GM23338 (cell line): ENCODE measurements around the gene MACF1. TPM values are rescaled to one million over a fixed set of nuclear protein-coding genes. Genes with fewer than 3 reads are reported as not detected.

Experiments
- ATAC-seq: fragments of 200-7000 bp; cut with Tn5 transposase; 3 replicates; pipeline ENCODE4 v1.9.1; 2020
- DNase-seq: peaks from one replicate; pipeline ENCODE4 v3.0.0-alpha.2; 2015; ENCODE audit warnings: low spot score
- H2AFZ ChIP-seq: fragments of 200-600 bp; sonication (generic); 2 replicates; pipeline ENCODE4 v1.8.0; 2016; ENCODE audit warnings: antibody characterized with exemption, mild to moderate bottlenecking, moderate library complexity
- H3F3A ChIP-seq: fragments of 200-600 bp; sonication (generic); replicated peaks from 2 replicates; pipeline ENCODE4 v1.8.0; 2017; ENCODE audit warnings: antibody characterized with exemption, mixed run types, low read depth
- H3K27ac ChIP-seq: fragments of 200-600 bp; sonication (generic); 2 replicates; pipeline ENCODE4 v1.6.1; 2016; ENCODE audit warnings: low read depth
- H3K27me3 ChIP-seq: fragments of 200-600 bp; sonication (generic); 2 replicates; pipeline ENCODE4 v1.8.0; 2016; ENCODE audit warnings: mild to moderate bottlenecking, mixed run types, moderate library complexity; ENCODE audit not compliant: insufficient read depth
- H3K36me3 ChIP-seq: fragments of 200-600 bp; sonication (generic); 2 replicates; pipeline ENCODE4 v1.8.0; 2016; ENCODE audit warnings: mild to moderate bottlenecking; ENCODE audit not compliant: insufficient read depth
- H3K4me1 ChIP-seq: fragments of 200-600 bp; sonication (generic); 2 replicates; pipeline ENCODE4 v1.8.0; 2016; ENCODE audit warnings: mild to moderate bottlenecking, moderate library complexity; ENCODE audit not compliant: insufficient read depth
- H3K4me2 ChIP-seq: fragments of 200-600 bp; sonication (generic); 2 replicates; pipeline ENCODE4 v1.7.1; 2017; ENCODE audit warnings: mixed run types
- H3K4me3 ChIP-seq: fragments of 200-600 bp; sonication (generic); 2 replicates; pipeline ENCODE4 v1.6.1; 2016; ENCODE audit warnings: mixed run types
- H3K79me2 ChIP-seq: fragments of 200-600 bp; sonication (generic); replicated peaks from 2 replicates; pipeline ENCODE4 v1.8.0; 2017; ENCODE audit warnings: mild to moderate bottlenecking; ENCODE audit not compliant: insufficient read depth
- H3K9me2 ChIP-seq: fragments of 200-600 bp; sonication (generic); 2 replicates; pipeline ENCODE4 v1.8.0; 2017; ENCODE audit not compliant: insufficient read depth
- H4K20me1 ChIP-seq: fragments of 200-600 bp; sonication (generic); replicated peaks from 2 replicates; pipeline ENCODE4 v1.8.0; 2017; ENCODE audit warnings: mild to moderate bottlenecking; ENCODE audit not compliant: insufficient read depth
- H3K27ac Mint-ChIP-seq: 2 replicates; pipeline ENCODE4 v1.8.0; 2020; ENCODE audit warnings: inconsistent platforms, mild to moderate bottlenecking, moderate library complexity, mixed read lengths
- H3K27me3 Mint-ChIP-seq: 3 replicates; pipeline ENCODE4 v1.8.0; 2022; ENCODE audit warnings: low read depth, mild to moderate bottlenecking, moderate library complexity, mixed read lengths, inconsistent platforms; ENCODE audit not compliant: insufficient read depth, poor library complexity
- H3K36me3 Mint-ChIP-seq: 3 replicates; pipeline ENCODE4 v1.8.0; 2021; ENCODE audit warnings: low read depth, mild to moderate bottlenecking, inconsistent platforms, moderate library complexity, mixed read lengths
- H3K4me1 Mint-ChIP-seq: 3 replicates; pipeline ENCODE4 v1.8.0; 2020; ENCODE audit warnings: mild to moderate bottlenecking, inconsistent platforms, mixed read lengths
- H3K4me3 Mint-ChIP-seq: 3 replicates; pipeline ENCODE4 v1.8.0; 2021; ENCODE audit warnings: moderate library complexity, mild to moderate bottlenecking, inconsistent platforms, mixed read lengths
- H3K9me3 Mint-ChIP-seq: 3 replicates; pipeline ENCODE4 v1.8.0; 2020; ENCODE audit warnings: moderate library complexity, mild to moderate bottlenecking, inconsistent platforms, mixed read lengths
- CREB1 ChIP-seq: fragments of 250-450 bp; sonication (Bioruptor Pico); IDR thresholded peaks from 2 replicates; pipeline ENCODE4 v1.5.0; 2020; ENCODE audit warnings: low read depth, mild to moderate bottlenecking, moderate library complexity
- CTCF ChIP-seq, 2 experiments: fragments of 200-600 bp in 1 of 2; sonication (generic) in 1 of 2; conservative IDR thresholded peaks; 2 replicates each; pipeline versions ENCODE4 v1.5.1 to v1.6.1; 2016 to 2017; ENCODE audit warnings: antibody characterized with exemption in 2 of 2, low read depth in 2 of 2, mild to moderate bottlenecking in 2 of 2, moderate library complexity in 1 of 2
- ETS1 ChIP-seq: IDR thresholded peaks from 2 replicates; pipeline ENCODE4 v1.6.1; 2016; ENCODE audit warnings: antibody characterized with exemption
- EZH2phosphoT487 ChIP-seq: fragments of 200-600 bp; sonication (generic); IDR thresholded peaks from one replicate; pipeline ENCODE4 v1.8.1; 2018; ENCODE audit warnings: antibody characterized with exemption; ENCODE audit not compliant: unreplicated experiment
- NANOG ChIP-seq: IDR thresholded peaks from 2 replicates; pipeline ENCODE4 v1.6.1; 2016; ENCODE audit warnings: antibody characterized with exemption, borderline replicate concordance
- POLR2AphosphoS5 ChIP-seq: IDR thresholded peaks from 2 replicates; pipeline ENCODE4 v1.6.1; 2016; ENCODE audit warnings: antibody characterized with exemption, low read depth
- REST ChIP-seq: IDR thresholded peaks from one replicate; pipeline ENCODE4 v1.6.1; 2018; ENCODE audit warnings: antibody characterized with exemption; ENCODE audit not compliant: unreplicated experiment
- STAT1 ChIP-seq: IDR thresholded peaks from one replicate; pipeline ENCODE4 v1.6.1; 2016; ENCODE audit warnings: antibody characterized with exemption; ENCODE audit not compliant: unreplicated experiment
- ZNF114 ChIP-seq: fragments of 250-450 bp; sonication (Bioruptor Pico); IDR thresholded peaks from 2 replicates; pipeline ENCODE4 v1.5.0; 2020; ENCODE audit warnings: mild to moderate bottlenecking, moderate library complexity
- ZNF462 ChIP-seq: fragments of 250-450 bp; sonication (Bioruptor Pico); IDR thresholded peaks from 2 replicates; pipeline ENCODE4 v1.5.0; 2020; ENCODE audit warnings: mild to moderate bottlenecking, moderate library complexity
- polyA plus RNA-seq: library from polyadenylated mRNA; unstranded; fragments of >200 nt; fragmentation: Nextera tagmentation; extraction: Ambion mirVana; gene quantifications from 2 replicates; pipeline ENCODE4 v1.2.1, GENCODE V29; 2016
- total RNA-seq: library from RNA; depleted of rRNA; stranded (reverse); fragments of >200 nt; shearing (Covaris generic); gene quantifications from 2 replicates; pipeline ENCODE4 v1.2.3, GENCODE V29; 2014

MACF1 gene
- total and polyA plus RNA-seq, 2 experiments from 2014 or later = 104 to 399 TPM

- TF ChIP-seq ETS1 (no peak), CREB1 (CRISPR knock-in tag) (no peak), REST (no peak), ZNF114 (CRISPR knock-in tag) (no peak), POLR2AphosphoS5 (no peak), CTCF (conservative IDR thresholded peaks at IDR 0.05; ENCODE audit: low read depth in 2 of 2) (no peak), NANOG (no peak), STAT1 (no peak)
Measured at GRCh38 chr1:39268112-39268581, 63.7 kb downstream of the MACF1 start (continued).

GRCh38 chr1:39268906-39269305 is 64.4 kb downstream of the MACF1 start:
- Histone ChIP-seq H3K4me2 (peak overlapping the region; percentile 73), H3K4me1 (peaks cover 64% of the 10 kb centered on the region), H3K9me2 (no peaks in the 10 kb centered on the region), H3K4me3 (peak overlapping the region; percentile 43), H4K20me1 (peaks cover 5% of the 10 kb centered on the region; the same call in 1 of the 2 replicates), H3K79me2 (peaks cover 95% of the 10 kb centered on the region), H2AFZ (no peak overlapping the region), H3K36me3 (no peaks in the 10 kb centered on the region), H3K27me3 (no peaks in the 10 kb centered on the region), H3K27ac (peak overlapping the region; percentile 95), H3F3A (0 out of 2 replicates have a peak, but pooled peaks cover 2% of the 10 kb centered on the region)
- H3K4me1 Mint-ChIP-seq = peaks cover 67% of the 10 kb centered on the region
- H3K4me3 Mint-ChIP-seq = peak overlapping the region; percentile 66
- ATAC-seq (peak; percentile 71), DNase-seq (peak; percentile 84)
- TF ChIP-seq ZNF462 (no peak), CTCF (conservative IDR thresholded peaks at IDR 0.05; ENCODE audit: low read depth in 2 of 2) (no peak), EZH2phosphoT487 (no peak), CREB1 (CRISPR knock-in tag) (peak; percentile 56; the same call in 1 of the 2 replicates)
- no peaks in the 10 kb centered on the region for H3K36me3 Mint-ChIP-seq
- no peaks in the 10 kb centered on the region; the same call in 2 of the 3 replicates for H3K9me3 Mint-ChIP-seq
- peaks cover 9% of the 10 kb centered on the region for H3K27me3 Mint-ChIP-seq
- H3K27ac Mint-ChIP-seq = peak overlapping the region; percentile 95
